ENCODE results near the gene RUFY2. TPM values are rescaled to one million over a fixed set of nuclear protein-coding genes. Genes with fewer than 3 reads are reported as not detected.

The RUFY2 gene
- total and polyA plus RNA-seq, 4 donors, result 1.6 to 11.2 (median 7.7) TPM

GRCh38 chr10:68330852-68331454 lies 76.1 kb downstream of the RUFY2 start:
- peak overlapping the region; percentile 77 to 91 for H3K9ac ChIP-seq (ENCODE audit: low read depth in 1 of 2, low read length in 2 of 2)
- peaks cover 4 to 42% (median 20%) of the 10 kb centered on the region in 4 donors for H3K4me1 ChIP-seq (ENCODE audit: control insufficient read depth in 4 of 4, insufficient read depth in 4 of 4, low read length in 3 of 4)
- peak; percentile 40 for DNase-seq (ENCODE audit: low spot score)
- WGBS, result 24% methylated on average over 29 of the region's 29 CpGs
- TF ChIP-seq YY1 (IDR thresholded peaks at IDR 0.05), result no peak
- no peak for TF ChIP-seq RAD21 (IDR thresholded peaks at IDR 0.05)
- TF ChIP-seq TAF1 (conservative IDR thresholded peaks at IDR 0.05), result no peak
- peaks cover 0 to 2% (median 0%) of the 10 kb centered on the region in 4 donors for H3K36me3 ChIP-seq (ENCODE audit: control insufficient read depth in 4 of 4, insufficient read depth in 3 of 4, low read depth in 1 of 4, low read length in 3 of 4)
- H3K27ac ChIP-seq (ENCODE audit: low read depth in 1 of 2, low read length in 2 of 2), result peak overlapping the region; percentile 94 to 98
- H3K27me3 ChIP-seq (ENCODE audit: control insufficient read depth in 4 of 4, insufficient read depth in 4 of 4, low read length in 3 of 4), result no peaks in the 10 kb centered on the region
- H3K9me3 ChIP-seq (ENCODE audit: control insufficient read depth in 4 of 4, low read length in 3 of 4), result no peaks in the 10 kb centered on the region
- peak overlapping the region; percentile 88 to 98 (median 94) for H3K4me3 ChIP-seq (ENCODE audit: low read depth in 1 of 3, low read length in 3 of 3)

DNA sequence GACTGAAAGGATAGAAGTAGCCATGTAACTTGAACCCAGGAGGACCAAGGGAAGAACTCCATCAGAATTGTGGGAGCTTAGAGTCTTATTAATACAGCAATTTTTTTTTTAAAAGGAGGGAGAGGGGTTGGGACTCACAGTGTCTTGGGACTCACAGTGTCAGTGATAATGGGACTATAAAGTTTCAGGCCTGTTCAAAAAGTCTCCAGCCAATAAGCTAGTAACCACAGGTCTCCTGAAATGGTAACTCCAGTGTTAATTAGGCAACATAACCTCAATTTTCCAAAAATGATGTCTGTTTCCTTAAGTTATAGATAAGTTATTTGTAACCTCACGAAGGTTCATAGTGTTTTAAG lies 77.6 kb downstream of the RUFY2 start:
- Histone ChIP-seq H3K4me1 (ENCODE audit: control insufficient read depth in 4 of 4, insufficient read depth in 4 of 4, low read length in 3 of 4) (peaks cover 4 to 32% (median 10%) of the 10 kb centered on the region in 4 donors), H3K9ac (ENCODE audit: low read depth in 1 of 2, low read length in 2 of 2) (no peak overlapping the region), H3K4me3 (ENCODE audit: low read depth in 1 of 3, low read length in 3 of 3) (no peak overlapping the region), H3K9me3 (ENCODE audit: control insufficient read depth in 4 of 4, low read length in 3 of 4) (no peaks in the 10 kb centered on the region), H3K36me3 (ENCODE audit: control insufficient read depth in 4 of 4, insufficient read depth in 3 of 4, low read depth in 1 of 4, low read length in 3 of 4) (peaks cover 0 to 2% (median 0%) of the 10 kb centered on the region in 4 donors), H3K27ac (ENCODE audit: low read depth in 1 of 2, low read length in 2 of 2) (no peak overlapping the region), H3K27me3 (ENCODE audit: control insufficient read depth in 4 of 4, insufficient read depth in 4 of 4, low read length in 3 of 4) (no peaks in the 10 kb centered on the region)
- no peak for DNase-seq (ENCODE audit: low spot score)
- WGBS, result 97% methylated on average over 1 of the region's 1 CpG
- TF ChIP-seq FOXA2 (IDR thresholded peaks at IDR 0.05), result no peak

- WGBS, result 9% methylated on average over 4 of the region's 4 CpGs
- peaks cover 0 to 2% (median 0%) of the 10 kb centered on the region in 4 donors for H3K36me3 ChIP-seq (ENCODE audit: control insufficient read depth in 4 of 4, insufficient read depth in 3 of 4, low read depth in 1 of 4, low read length in 3 of 4)
- peak overlapping the region; percentile 74 to 79 for H3K9ac ChIP-seq (ENCODE audit: low read depth in 1 of 2, low read length in 2 of 2)
- peak overlapping the region in 2 of 3 donors; percentile 5 to 26 for H3K4me3 ChIP-seq (ENCODE audit: low read depth in 1 of 3, low read length in 3 of 3)
- no peaks in the 10 kb centered on the region for H3K27me3 ChIP-seq (ENCODE audit: control insufficient read depth in 4 of 4, insufficient read depth in 4 of 4, low read length in 3 of 4)
- TF ChIP-seq CTCF (IDR thresholded peaks at IDR 0.05; ENCODE audit: low read depth, low read length, missing input control) (no peak), REST (IDR thresholded peaks at IDR 0.05) (no peak), RXRA (IDR thresholded peaks at IDR 0.05) (peak; percentile 11 to 23), GABPA (IDR thresholded peaks at IDR 0.05 in 1 of 2, conservative IDR thresholded peaks at IDR 0.05 in 1 of 2) (peak in 1 of 2 donors; percentile 27), HNF4G (IDR thresholded peaks at IDR 0.05) (no peak), EGR1 (IDR thresholded peaks at IDR 0.05; ENCODE audit: low read depth in 2 of 2) (no peak), HNF4A (conservative IDR thresholded peaks at IDR 0.05) (peak in 1 of 2 donors; percentile 38), NR2F2 (IDR thresholded peaks at IDR 0.05) (no peak), RAD21 (IDR thresholded peaks at IDR 0.05) (peak; percentile 6 to 11), JUND (IDR thresholded peaks at IDR 0.05) (no peak), FOXA2 (IDR thresholded peaks at IDR 0.05) (no peak), ATF3 (IDR thresholded peaks at IDR 0.05) (peak; percentile 44), YY1 (IDR thresholded peaks at IDR 0.05) (peak; percentile 57), TAF1 (conservative IDR thresholded peaks at IDR 0.05) (peak; percentile 59), FOXA1 (IDR thresholded peaks at IDR 0.05) (no peak), SP1 (IDR thresholded peaks at IDR 0.05) (peak; percentile 73)
- TF ChIP-seq, protein P1, sequence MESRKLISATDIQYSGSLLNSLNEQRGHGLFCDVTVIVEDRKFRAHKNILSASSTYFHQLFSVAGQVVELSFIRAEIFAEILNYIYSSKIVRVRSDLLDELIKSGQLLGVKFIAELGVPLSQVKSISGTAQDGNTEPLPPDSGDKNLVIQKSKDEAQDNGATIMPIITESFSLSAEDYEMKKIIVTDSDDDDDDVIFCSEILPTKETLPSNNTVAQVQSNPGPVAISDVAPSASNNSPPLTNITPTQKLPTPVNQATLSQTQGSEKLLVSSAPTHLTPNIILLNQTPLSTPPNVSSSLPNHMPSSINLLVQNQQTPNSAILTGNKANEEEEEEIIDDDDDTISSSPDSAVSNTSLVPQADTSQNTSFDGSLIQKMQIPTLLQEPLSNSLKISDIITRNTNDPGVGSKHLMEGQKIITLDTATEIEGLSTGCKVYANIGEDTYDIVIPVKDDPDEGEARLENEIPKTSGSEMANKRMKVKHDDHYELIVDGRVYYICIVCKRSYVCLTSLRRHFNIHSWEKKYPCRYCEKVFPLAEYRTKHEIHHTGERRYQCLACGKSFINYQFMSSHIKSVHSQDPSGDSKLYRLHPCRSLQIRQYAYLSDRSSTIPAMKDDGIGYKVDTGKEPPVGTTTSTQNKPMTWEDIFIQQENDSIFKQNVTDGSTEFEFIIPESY (IDR thresholded peaks at IDR 0.05), result peak; percentile 37
- TF ChIP-seq, protein P2, sequence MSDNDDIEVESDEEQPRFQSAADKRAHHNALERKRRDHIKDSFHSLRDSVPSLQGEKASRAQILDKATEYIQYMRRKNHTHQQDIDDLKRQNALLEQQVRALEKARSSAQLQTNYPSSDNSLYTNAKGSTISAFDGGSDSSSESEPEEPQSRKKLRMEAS (IDR thresholded peaks at IDR 0.05), result no peak
- no peaks in the 10 kb centered on the region for H3K9me3 ChIP-seq (ENCODE audit: control insufficient read depth in 4 of 4, low read length in 3 of 4)
- no peak for DNase-seq (ENCODE audit: low spot score)
- H3K27ac ChIP-seq (ENCODE audit: low read depth in 1 of 2, low read length in 2 of 2), result peak overlapping the region; percentile 68 to 76
- H3K4me1 ChIP-seq (ENCODE audit: control insufficient read depth in 4 of 4, insufficient read depth in 4 of 4, low read length in 3 of 4), result peaks cover 0 to 23% (median 5%) of the 10 kb centered on the region in 4 donors
Observed at GRCh38 chr10:68327889-68328786, 78.9 kb downstream of the RUFY2 start.

Measured in liver (tissue), 9 donors.